Neutrophil (primary cell): ENCODE data around the gene GBP5.

Experiments used
- H3K27ac ChIP-seq: fragments of 200-600 bp; sonication (generic); 2 replicates; pipeline ENCODE4 v1.5.1; 2016; ENCODE audit warnings: mild to moderate bottlenecking, moderate library complexity
- H3K27me3 ChIP-seq: fragments of 200-600 bp; sonication (generic); 2 replicates; pipeline ENCODE4 v1.6.0; 2016; ENCODE audit warnings: mild to moderate bottlenecking
- H3K36me3 ChIP-seq: fragments of 200-600 bp; sonication (generic); 2 replicates; pipeline ENCODE4 v1.5.1; 2017
- H3K4me1 ChIP-seq, 2 experiments: fragments of 200-600 bp in 1 of 2; sonication (generic) in 1 of 2; 1 replicate in 1 of 2; 2 replicates in 1 of 2; pipeline versions ENCODE4 v1.5.1 to v1.6.1; 2013 to 2016; ENCODE audit warnings: low read depth in 1 of 2, low read length in 1 of 2, mild to moderate bottlenecking in 1 of 2, moderate library complexity in 1 of 2; ENCODE audit not compliant: control insufficient read depth in 1 of 2, insufficient read depth in 1 of 2
- H3K4me3 ChIP-seq, 2 experiments: fragments of 200-600 bp in 1 of 2; sonication (generic) in 1 of 2; 1 replicate in 1 of 2; 2 replicates in 1 of 2; pipeline ENCODE4 v1.5.1; 2013 to 2016; ENCODE audit warnings: low read depth in 1 of 2, low read length in 1 of 2, mild to moderate bottlenecking in 1 of 2, moderate library complexity in 1 of 2
- H3K9me3 ChIP-seq: fragments of 200-600 bp; sonication (generic); 2 replicates; pipeline ENCODE4 v1.5.1; 2016
- TF ChIP-seq, protein P1 (sequence below): fragments of 200-600 bp; sonication (generic); IDR thresholded peaks from 2 replicates; pipeline ENCODE4 v1.5.1; 2016; ENCODE audit warnings: antibody characterized with exemption

Gene GBP5

DNA sequence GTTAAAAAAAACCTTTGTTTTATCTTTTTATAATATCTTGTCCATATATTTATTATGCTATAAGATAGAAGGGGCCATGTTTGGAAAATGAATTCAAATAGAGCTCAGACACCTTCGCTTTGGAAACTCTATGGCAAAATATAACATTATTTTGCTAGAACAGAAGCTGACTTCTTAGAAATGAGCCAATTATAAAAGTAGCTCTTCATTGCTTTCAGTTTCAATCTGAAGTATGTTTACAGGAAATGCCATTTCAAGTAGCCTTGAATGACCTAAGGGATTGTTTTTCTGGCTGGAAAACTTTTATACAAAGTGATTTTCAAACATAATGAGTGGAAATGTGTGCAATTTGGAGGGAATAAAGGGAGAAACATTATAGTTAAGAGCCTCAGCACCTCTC lies 37.8 kb upstream of the GBP5 start:
- Histone ChIP-seq H3K4me1 (peaks cover 32 to 35% of the 10 kb centered on the region in 2 experiments), H3K36me3 (no peaks in the 10 kb centered on the region), H3K9me3 (no peaks in the 10 kb centered on the region), H3K27ac (peak overlapping the region; percentile 75), H3K4me3 (no peak overlapping the region), H3K27me3 (no peaks in the 10 kb centered on the region)
- TF ChIP-seq, protein P1, sequence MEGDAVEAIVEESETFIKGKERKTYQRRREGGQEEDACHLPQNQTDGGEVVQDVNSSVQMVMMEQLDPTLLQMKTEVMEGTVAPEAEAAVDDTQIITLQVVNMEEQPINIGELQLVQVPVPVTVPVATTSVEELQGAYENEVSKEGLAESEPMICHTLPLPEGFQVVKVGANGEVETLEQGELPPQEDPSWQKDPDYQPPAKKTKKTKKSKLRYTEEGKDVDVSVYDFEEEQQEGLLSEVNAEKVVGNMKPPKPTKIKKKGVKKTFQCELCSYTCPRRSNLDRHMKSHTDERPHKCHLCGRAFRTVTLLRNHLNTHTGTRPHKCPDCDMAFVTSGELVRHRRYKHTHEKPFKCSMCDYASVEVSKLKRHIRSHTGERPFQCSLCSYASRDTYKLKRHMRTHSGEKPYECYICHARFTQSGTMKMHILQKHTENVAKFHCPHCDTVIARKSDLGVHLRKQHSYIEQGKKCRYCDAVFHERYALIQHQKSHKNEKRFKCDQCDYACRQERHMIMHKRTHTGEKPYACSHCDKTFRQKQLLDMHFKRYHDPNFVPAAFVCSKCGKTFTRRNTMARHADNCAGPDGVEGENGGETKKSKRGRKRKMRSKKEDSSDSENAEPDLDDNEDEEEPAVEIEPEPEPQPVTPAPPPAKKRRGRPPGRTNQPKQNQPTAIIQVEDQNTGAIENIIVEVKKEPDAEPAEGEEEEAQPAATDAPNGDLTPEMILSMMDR: no peak

DNA sequence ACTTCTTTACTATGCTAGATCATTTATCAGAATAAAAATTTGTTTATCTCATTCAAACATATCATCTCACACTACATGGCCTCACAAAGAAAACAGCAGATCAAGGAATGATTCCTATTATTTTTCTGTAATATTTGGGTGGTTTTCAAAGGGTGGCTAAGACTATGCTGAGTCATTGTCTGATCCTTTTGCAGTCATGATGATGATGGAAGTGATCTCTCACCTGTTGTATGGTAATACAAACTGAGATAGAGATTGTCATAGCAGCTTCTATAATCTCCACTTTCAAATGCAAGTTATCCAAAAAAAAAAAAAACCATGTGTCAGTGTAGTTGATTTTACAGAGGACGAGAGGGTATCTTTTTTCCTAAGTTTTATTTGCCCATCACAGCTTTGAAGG lies 37.2 kb upstream of the GBP5 start:
- Histone ChIP-seq H3K4me1 (peaks cover 32 to 35% of the 10 kb centered on the region in 2 experiments), H3K27ac (peak overlapping the region; percentile 75)

DNA sequence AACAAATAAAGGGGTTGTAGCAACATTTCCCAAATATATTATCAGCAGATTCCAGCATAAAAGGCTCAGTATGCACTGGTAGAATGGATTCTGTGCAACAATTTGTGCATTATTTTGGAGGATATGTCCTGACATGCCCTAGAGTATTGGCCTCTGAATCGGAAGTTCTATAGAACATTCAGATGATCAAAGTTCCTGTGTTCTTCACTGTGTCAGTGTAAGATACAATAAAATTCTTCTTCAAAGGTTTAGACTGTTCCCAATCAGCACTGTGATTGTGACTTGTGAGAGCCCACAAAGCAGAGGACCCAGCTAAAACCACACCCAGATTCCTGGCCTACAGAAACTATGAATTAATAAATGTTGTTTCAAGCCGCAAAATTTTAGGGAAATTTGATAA lies 33.6 kb upstream of the GBP5 start:
- TF ChIP-seq, protein P1: no peak
- no peaks in the 10 kb centered on the region for H3K36me3 ChIP-seq
- H3K4me1 ChIP-seq: peaks cover 13 to 16% of the 10 kb centered on the region in 2 experiments
- no peak overlapping the region for H3K4me3 ChIP-seq
- no peak overlapping the region for H3K27ac ChIP-seq
- H3K9me3 ChIP-seq: no peaks in the 10 kb centered on the region
- no peaks in the 10 kb centered on the region for H3K27me3 ChIP-seq

More for the DNA sequence above, 37.2 kb upstream of the GBP5 start:
- Histone ChIP-seq H3K9me3 (no peaks in the 10 kb centered on the region), H3K27me3 (no peaks in the 10 kb centered on the region), H3K4me3 (no peak overlapping the region), H3K36me3 (no peaks in the 10 kb centered on the region)
- TF ChIP-seq, protein P1: no peak

DNA sequence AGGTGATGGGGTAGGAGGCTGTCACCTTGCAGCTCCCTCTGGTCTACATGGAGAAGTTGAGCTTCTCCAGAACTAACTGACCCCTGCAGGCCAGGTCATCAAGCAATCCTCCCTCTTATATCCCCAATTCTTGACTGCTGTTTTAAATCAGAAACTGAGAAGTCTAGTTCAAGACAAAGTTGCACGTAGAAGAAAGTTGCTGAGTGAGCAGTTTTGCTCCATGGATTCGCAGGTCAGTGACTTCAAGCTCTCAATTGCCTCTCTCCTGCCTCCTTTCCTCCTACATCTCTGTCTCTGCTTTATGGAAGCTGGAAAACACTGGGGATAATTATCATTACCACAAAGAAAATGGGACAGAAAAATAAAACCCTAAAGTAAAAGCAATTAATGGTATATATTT lies 32.8 kb upstream of the GBP5 start:
- Histone ChIP-seq H3K4me3 (no peak overlapping the region), H3K27me3 (no peaks in the 10 kb centered on the region), H3K27ac (no peak overlapping the region), H3K9me3 (no peaks in the 10 kb centered on the region), H3K36me3 (no peaks in the 10 kb centered on the region), H3K4me1 (peaks cover 5 to 8% of the 10 kb centered on the region in 2 experiments)
- TF ChIP-seq, protein P1: no peak

DNA sequence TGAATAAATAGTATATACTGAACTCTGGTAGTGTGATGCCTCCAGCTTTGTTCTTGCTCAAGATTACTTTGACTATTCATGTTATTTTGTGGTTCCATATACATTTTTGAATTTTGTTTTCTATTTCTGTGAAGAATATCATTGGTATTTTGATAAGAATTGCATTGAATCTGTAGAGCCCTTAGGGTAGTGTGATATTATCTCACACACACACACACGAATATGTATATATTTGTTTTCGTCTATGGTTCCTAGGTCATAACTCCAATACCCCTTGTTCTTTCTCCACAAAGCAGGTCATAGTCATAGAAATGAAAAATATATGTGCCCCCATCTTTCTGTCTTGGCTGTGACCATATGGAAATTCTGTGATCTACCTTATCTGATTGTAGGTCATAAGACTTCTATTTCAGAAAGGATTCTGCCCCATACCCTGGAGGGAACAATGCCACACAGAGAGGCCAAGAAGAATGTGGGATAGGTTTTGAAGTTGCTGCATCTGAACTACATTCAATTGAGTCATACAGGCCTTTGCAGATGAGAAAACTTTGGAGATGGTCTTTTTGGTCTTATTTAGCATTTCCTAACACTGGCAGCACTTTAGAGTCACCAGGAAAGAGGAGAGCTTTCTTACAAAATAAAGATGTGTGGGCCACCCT lies 32.0 kb upstream of the GBP5 start:
- Histone ChIP-seq H3K4me3 (no peak overlapping the region), H3K27me3 (no peaks in the 10 kb centered on the region), H3K9me3 (no peaks in the 10 kb centered on the region), H3K36me3 (no peaks in the 10 kb centered on the region), H3K4me1 (peaks cover 0 to under 1% of the 10 kb centered on the region in 2 experiments), H3K27ac (no peak overlapping the region)
- TF ChIP-seq, protein P1: no peak
